Stimulated activated naive CD8-positive, alpha-beta T cell treated with anti-CD3 and anti-CD28 coated beads, Interleukin-15, amount 100 ng/mL, for 72 hours (primary cell): ENCODE measurements around the gene MCM7.

Experiments used
- ATAC-seq: fragments of 150-1000 bp; cut with Tn5 transposase; 2 replicates; pipeline ENCODE4 v1.10.0; 2021; ENCODE audit warnings: mild to moderate bottlenecking, moderate library complexity
- DNase-seq, 2 donors: peaks; one replicate each; pipeline ENCODE4 v3.0.0; 2021 to 2022
- H3K27ac Mint-ChIP-seq, 2 donors: one replicate each; pipeline ENCODE4 v1.8.0; 2022; ENCODE audit warnings: mild to moderate bottlenecking in 2 of 2, mixed read lengths in 2 of 2, moderate library complexity in 2 of 2
- H3K27me3 Mint-ChIP-seq: one replicate; pipeline ENCODE4 v1.8.0; 2022; ENCODE audit warnings: mixed read lengths
- H3K4me1 Mint-ChIP-seq: one replicate; pipeline ENCODE4 v1.8.0; 2022; ENCODE audit warnings: mild to moderate bottlenecking, mixed read lengths
- H3K4me3 Mint-ChIP-seq, 2 donors: one replicate each; pipeline ENCODE4 v1.8.0; 2022; ENCODE audit warnings: mild to moderate bottlenecking in 2 of 2, mixed read lengths in 2 of 2, moderate library complexity in 1 of 2
- H3K9me3 Mint-ChIP-seq, 2 donors: one replicate each; pipeline ENCODE4 v1.8.0; 2022; ENCODE audit warnings: mixed read lengths in 2 of 2

The MCM7 gene

DNA sequence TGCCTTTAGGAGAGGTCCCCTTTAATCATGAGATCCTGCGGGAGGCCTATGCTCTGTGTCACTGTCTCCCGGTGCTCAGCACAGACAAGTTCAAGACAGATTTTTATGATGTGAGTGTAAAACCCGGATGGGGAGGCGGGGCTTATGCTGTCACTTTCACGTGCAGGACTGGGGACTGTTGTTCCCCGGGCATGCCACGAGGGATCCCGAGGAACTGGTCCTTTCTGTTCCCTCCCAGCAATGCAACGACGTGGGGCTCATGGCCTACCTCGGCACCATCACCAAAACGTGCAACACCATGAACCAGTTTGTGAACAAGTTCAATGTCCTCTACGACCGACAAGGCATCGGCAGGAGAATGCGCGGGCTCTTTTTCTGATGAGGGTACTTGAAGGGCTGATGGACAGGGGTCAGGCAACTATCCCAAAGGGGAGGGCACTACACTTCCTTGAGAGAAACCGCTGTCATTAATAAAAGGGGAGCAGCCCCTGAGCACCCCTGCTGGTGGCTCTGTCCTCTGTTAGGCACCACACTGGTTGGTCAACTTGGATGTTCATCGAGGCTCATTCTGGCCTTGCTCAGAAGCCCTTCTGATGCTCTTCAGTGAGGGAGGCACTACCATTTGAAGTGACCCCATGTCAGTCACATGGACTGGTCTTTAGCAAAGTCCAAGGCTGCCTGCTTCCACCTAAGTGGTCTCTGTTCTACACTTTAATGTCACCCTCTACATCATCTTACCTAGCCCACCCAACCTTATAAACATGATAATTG is 9.6 kb downstream of the MCM7 start:
- ATAC-seq (peak; percentile 26), DNase-seq (peak in 1 of 2 donors; percentile 23)
- Mint-ChIP-seq H3K4me1 (peaks cover 76% of the 10 kb centered on the region), H3K27ac (peak overlapping the region in 1 of 2 donors; percentile 87), H3K27me3 (no peaks in the 10 kb centered on the region), H3K4me3 (peak overlapping the region in 1 of 2 donors; percentile 23), H3K9me3 (no peaks in the 10 kb centered on the region)

DNA sequence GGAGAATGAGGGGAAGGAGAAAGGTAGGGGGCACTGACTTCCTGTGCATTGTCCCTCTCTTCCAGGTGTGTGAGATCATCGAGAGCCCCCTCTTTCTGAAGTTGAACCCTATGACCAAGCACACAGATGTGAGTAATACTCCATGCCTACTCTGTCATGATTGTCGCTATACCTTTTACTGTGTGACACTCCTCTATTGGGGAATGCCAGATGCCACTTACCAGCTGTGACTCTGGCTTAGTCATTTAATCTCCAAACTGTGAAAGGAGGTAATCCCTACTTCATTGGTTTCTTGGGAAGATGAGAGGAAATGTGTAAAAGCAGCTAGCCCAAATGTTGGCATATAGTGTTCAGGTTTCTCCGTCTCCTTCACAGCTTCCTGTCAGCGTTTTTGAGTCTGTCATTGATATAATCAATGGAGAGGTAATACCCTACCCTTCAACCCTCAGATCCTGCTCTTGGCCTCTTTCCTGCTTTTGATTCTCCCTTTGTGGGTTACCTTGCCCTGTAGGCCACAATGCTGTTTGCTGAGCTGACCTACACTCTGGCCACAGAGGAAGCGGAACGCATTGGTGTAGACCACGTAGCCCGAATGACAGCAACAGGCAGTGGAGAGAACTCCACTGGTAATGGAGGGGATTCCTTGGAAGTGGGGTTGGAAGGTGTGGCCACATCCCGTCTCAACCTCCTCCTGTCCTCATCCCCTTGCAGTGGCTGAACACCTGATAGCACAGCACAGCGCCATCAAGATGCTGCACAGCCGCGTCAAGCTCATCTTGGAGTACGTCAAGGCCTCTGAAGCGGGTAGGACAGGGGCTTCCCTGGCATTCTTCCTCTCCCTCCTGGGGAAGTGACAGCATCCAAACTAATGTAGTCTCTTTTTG is 10.4 kb downstream of the MCM7 start:
- Mint-ChIP-seq H3K4me3 (peak overlapping the region; percentile 10 to 91), H3K27me3 (no peaks in the 10 kb centered on the region), H3K27ac (peak overlapping the region in 1 of 2 donors; percentile 87), H3K9me3 (no peaks in the 10 kb centered on the region), H3K4me1 (peaks cover 74% of the 10 kb centered on the region)
- DNase-seq, result peak in 1 of 2 donors; percentile 25
- ATAC-seq, result peak; percentile 47

- Mint-ChIP-seq H3K4me3 (peak overlapping the region; percentile 87 to 91), H3K4me1 (peaks cover 65% of the 10 kb centered on the region), H3K9me3 (no peaks in the 10 kb centered on the region), H3K27me3 (no peaks in the 10 kb centered on the region), H3K27ac (peak overlapping the region; percentile 23 to 95)
- ATAC-seq (no peak), DNase-seq (no peak)
Observed at GRCh38 chr7:100089458-100090196, 11.6 kb downstream of the MCM7 start.

DNA sequence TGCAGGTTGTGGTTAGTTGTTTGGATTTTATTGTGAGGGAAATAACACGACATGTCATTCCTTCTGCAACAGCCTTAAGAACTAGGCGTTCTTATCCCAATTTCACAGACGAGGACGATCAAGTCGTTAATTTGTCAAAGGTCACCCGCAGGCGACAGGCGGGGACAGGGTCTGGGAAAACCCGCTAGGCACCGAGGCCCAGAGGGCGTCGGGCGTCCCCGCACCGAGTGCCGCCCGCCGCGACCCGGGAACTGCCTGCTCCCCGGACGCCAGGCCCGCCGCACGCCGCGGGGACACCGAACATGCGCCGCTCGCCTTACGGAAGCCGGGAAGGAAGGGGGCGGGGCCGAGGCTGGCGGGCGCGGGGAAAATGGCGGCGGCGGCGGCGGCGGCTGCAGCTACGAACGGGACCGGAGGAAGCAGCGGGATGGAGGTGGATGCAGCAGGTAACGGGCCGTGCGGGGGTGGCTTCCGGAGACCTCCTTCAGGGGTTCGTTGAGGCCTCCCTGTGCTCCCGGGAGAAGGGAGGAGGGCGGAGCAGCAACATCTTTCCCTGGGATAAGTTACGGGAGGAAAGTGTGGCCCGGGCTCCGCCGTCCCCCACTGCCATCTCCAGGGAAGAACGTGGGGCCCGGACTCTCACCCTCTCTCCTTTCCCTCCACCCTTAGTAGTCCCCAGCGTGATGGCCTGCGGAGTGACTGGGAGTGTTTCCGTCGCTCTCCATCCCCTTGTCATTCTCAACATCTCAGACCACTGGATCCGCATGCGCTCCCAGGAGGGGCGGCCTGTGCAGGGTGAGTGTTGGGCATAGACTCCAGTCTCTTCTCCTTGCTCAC is 12.4 kb downstream of the MCM7 start, which contains the start of gene COPS6:
TSS of gene COPS6 (plus strand) at position 349 of the 837 bp plus-strand sequence. CDS start at position 371, 22 bp downstream.
- DNase-seq (peak; percentile 85 to 86), ATAC-seq (peak; percentile 68)
- peak within 1 kb of the TSS; percentile 87 to 91 for H3K4me3 Mint-ChIP-seq
- H3K4me1 Mint-ChIP-seq, result peaks cover 61% of the 10 kb centered on the region
- H3K9me3 Mint-ChIP-seq, result no peaks in the 10 kb centered on the region
- H3K27me3 Mint-ChIP-seq, result no peaks in the 10 kb centered on the region
- peak within 1 kb of the TSS; percentile 54 to 95 for H3K27ac Mint-ChIP-seq

DNA sequence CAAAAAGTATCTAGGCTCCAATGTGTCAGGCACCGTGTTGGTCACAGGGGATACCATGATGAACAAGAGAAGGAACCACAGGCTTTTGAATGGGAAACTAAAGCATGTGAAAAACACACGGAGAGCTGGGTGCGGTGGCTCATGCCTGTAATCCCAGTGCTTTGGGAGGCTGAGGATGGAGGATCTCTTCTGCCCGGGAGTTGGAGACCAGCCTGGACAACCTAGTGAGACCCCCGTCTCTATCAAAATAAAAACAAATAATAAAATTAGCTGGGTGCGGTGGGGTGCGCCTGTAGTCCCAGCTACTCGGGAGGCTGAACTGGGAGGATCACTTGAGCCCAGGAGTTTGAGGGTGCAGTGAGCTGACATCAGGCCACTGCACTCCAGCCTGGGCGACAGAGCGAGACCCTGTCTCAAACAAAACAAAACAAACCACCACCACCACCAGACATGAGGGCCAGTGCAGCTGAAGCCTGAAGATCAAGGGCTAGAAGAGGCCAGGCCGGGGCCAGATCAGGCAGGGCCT is 13.0 kb downstream of the MCM7 start:
- peaks cover 56% of the 10 kb centered on the region for H3K4me1 Mint-ChIP-seq
- no peaks in the 10 kb centered on the region for H3K27me3 Mint-ChIP-seq
- no peaks in the 10 kb centered on the region for H3K9me3 Mint-ChIP-seq
- peak overlapping the region; percentile 54 to 95 for H3K27ac Mint-ChIP-seq
- H3K4me3 Mint-ChIP-seq, result peak overlapping the region; percentile 87 to 91
- peak; percentile 5 for ATAC-seq
- DNase-seq, result no peak

DNA sequence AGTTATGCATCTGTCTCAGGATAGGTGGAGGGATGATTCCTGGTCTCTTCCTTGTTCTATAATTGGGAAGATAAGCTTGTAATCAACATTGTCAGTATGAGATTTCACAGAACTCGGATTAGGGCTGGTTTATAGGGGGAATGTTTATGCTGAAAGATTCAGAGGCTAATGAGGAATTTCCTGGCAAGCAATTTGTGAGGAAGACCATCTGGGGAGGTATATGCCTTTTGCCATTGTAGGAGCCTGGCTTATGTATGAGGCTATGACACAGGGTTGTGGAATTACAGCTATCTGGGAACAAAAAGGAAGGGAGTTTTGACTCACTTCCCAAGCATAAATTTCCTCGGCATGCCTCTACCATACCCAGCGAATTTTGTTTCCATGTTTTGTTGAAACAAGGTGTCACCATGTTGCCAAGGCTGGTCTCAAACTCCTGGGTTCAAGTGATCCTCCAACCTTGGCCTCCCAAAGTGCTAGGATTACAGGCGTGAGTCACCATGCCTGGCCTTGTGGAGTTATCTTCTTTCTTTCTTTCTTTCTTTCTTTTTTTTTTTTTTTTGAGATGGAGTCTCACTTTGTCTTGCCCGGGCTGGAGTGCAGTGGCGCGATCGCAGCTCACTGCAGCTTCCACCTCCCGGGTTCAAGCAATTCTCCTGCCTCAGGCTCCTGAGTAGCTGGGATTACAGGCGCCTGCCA is 14.0 kb downstream of the MCM7 start:
- ATAC-seq, result no peak
- H3K4me3 Mint-ChIP-seq, result no peak overlapping the region
- H3K27me3 Mint-ChIP-seq, result no peaks in the 10 kb centered on the region
- H3K9me3 Mint-ChIP-seq, result no peaks in the 10 kb centered on the region
- no peak overlapping the region for H3K27ac Mint-ChIP-seq
- peaks cover 56% of the 10 kb centered on the region for H3K4me1 Mint-ChIP-seq
- no peak for DNase-seq

- peaks cover 50% of the 10 kb centered on the region for H3K4me1 Mint-ChIP-seq
- no peak overlapping the region for H3K4me3 Mint-ChIP-seq
- no peaks in the 10 kb centered on the region for H3K27me3 Mint-ChIP-seq
- no peak overlapping the region for H3K27ac Mint-ChIP-seq
- DNase-seq, result no peak
- no peak for ATAC-seq
- H3K9me3 Mint-ChIP-seq, result no peaks in the 10 kb centered on the region
Observed at GRCh38 chr7:100085515-100085914, 15.7 kb downstream of the MCM7 start.

- Mint-ChIP-seq H3K4me1 (peaks cover 50% of the 10 kb centered on the region), H3K4me3 (peak overlapping the region; percentile 87 to 90), H3K27ac (peak overlapping the region; percentile 74 to 97), H3K9me3 (no peaks in the 10 kb centered on the region), H3K27me3 (no peaks in the 10 kb centered on the region)
- ATAC-seq (no peak), DNase-seq (no peak)
Observed at GRCh38 chr7:100082978-100083377, 18.2 kb downstream of the MCM7 start.

DNA sequence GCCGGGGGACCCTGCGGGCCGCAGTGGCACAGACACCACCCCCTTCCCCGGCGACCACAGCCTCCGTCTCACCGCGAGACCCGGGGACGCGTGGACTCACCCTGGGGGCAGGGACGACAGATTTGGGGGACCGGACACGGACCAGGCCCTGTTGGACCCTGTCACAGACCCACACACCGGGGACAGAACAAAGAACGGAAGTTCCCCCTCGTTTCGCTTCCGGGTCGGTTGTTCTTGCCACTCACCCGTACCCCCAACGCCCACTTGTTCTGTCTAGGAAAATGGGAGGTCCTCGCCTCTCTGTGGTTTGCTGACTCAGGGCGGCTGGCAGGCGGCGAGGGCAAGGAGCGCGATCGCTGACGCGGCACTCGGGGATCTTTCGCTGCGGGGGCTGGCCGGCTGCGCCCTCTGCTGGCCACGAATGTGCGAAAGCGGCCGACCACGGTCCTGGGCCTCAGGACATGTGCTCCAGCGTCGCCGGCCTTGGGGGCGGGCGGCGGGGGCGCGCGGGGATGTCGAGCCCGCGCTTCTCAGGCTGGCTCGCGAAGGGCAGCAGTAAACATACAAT is 19.6 kb downstream of the MCM7 start, which contains the start of gene ZNF3:
TSS of gene ZNF3 (minus strand) at position 189 of the 568 bp plus-strand sequence. CDS start 4,366 bp downstream, outside the sequence.
- ATAC-seq (peak; percentile 93), DNase-seq (peak; percentile 99)
- Mint-ChIP-seq H3K4me3 (peak within 1 kb of the TSS; percentile 87 to 90), H3K27ac (peak within 1 kb of the TSS; percentile 91 to 97), H3K9me3 (no peaks in the 10 kb centered on the region), H3K4me1 (peaks cover 45% of the 10 kb centered on the region), H3K27me3 (no peaks in the 10 kb centered on the region)

GRCh38 chr7:100080907-100081534 is 20.2 kb downstream of the MCM7 start:
- Mint-ChIP-seq H3K4me3 (peak overlapping the region; percentile 87 to 90), H3K27me3 (no peaks in the 10 kb centered on the region), H3K9me3 (no peaks in the 10 kb centered on the region), H3K27ac (peak overlapping the region; percentile 89 to 97), H3K4me1 (peaks cover 42% of the 10 kb centered on the region)
- DNase-seq (no peak), ATAC-seq (no peak)

DNA sequence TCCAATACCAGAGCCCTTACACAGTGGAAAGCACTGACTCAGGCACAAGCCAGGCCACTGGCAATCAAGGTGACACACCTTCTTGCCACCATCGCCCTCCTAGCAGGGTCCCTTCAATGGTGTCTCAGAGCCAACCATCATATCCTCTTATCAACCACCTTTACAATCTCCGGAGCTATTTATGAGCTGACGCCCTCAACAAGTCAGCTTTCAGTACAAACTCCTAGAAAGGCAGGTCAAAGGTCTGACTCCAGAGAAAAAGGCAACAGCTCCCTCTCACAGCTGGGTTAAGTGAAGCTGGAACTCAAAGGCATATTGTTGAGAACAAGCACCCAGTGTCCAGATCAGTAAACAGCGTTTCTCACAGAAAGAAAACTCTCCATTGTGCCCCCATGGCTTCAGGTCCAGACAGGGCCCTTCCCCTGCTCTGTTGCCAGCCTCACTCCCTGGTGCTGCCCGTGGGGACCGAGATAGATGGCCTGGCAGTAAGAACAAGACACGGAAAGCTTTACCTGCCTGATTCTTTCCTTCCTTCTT is 22.1 kb downstream of the MCM7 start:
- ATAC-seq, result no peak
- H3K27ac Mint-ChIP-seq, result no peak overlapping the region
- H3K4me3 Mint-ChIP-seq, result no peak overlapping the region

GRCh38 chr7:100077205-100077604 is 24.0 kb downstream of the MCM7 start:
- Mint-ChIP-seq H3K4me3 (no peak overlapping the region), H3K27ac (peak overlapping the region; percentile 83 to 84), H3K27me3 (no peaks in the 10 kb centered on the region), H3K4me1 (peaks cover 29% of the 10 kb centered on the region), H3K9me3 (peaks cover 9 to 14% of the 10 kb centered on the region in 2 donors)
- DNase-seq (no peak), ATAC-seq (no peak)

More for the DNA sequence above, 22.1 kb downstream of the MCM7 start:
- Mint-ChIP-seq H3K27me3 (no peaks in the 10 kb centered on the region), H3K9me3 (no peaks in the 10 kb centered on the region), H3K4me1 (peaks cover 39% of the 10 kb centered on the region)
- DNase-seq, result no peak

DNA sequence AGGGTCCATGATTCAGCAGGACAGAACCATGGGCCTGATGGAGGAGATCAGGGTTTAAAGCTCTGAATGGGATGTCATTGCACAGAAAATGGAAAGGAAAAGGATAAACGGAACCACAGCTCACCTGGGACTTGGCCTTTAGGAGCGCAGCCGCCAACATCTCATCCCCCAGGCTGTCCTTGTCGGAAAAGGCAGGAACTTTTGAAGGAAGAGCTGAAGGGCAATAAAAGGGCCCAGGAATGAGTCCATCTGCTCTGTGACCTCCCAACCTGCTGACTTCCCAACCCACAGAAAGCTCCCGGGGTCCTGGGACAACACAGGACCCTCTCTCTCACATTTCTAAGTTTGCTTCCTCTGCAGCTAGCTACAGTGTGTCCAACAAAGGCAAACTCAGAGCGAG is 25.8 kb downstream of the MCM7 start:
- ATAC-seq (no peak), DNase-seq (no peak)
- Mint-ChIP-seq H3K27ac (no peak overlapping the region), H3K9me3 (peaks cover 27% of the 10 kb centered on the region in 2 donors), H3K4me3 (no peak overlapping the region), H3K27me3 (no peaks in the 10 kb centered on the region), H3K4me1 (peaks cover 17% of the 10 kb centered on the region)
